Ovary (tissue), 3 donors: ENCODE results near the gene SAMD1.

Source experiments
- CTCF ChIP-seq, 3 donors: fragments of 450-650 bp in 2 of 3; fragments of 200-600 bp in 1 of 3; IDR thresholded peaks; one replicate each; pipeline versions ENCODE4 v1.5.1 to v1.8.0; 2016 to 2022; ENCODE audit warnings: antibody characterized with exemption in 3 of 3, mild to moderate bottlenecking in 1 of 3
- EP300 ChIP-seq: sonication (generic); formaldehyde crosslinking; IDR thresholded peaks from one replicate; pipeline ENCODE4 v1.6.1; 2017; ENCODE audit warnings: antibody characterized with exemption
- POLR2A ChIP-seq: fragments of 450-650 bp; IDR thresholded peaks from one replicate; pipeline ENCODE4 v1.6.1; 2017; ENCODE audit warnings: antibody characterized with exemption, mild to moderate bottlenecking, moderate library complexity
- donor health status: DM: no; HTN: no; CAD: no.

- TF ChIP-seq POLR2A: no peak
- no peak for TF ChIP-seq CTCF (IDR thresholded peaks at IDR 0.05)
- TF ChIP-seq EP300: no peak
Measured at GRCh38 chr19:14089412-14089661, 1.2 kb downstream of the SAMD1 start.
